Measurements from ENCODE around the gene KCNJ11.
"Not testable (repeated sequence)": the region's sequence is repeated elsewhere in the genome, so short reads cannot be mapped to it uniquely, and the experiment has no call there.

KCNJ11 gene

GRCh38 chr11:17428925-17429324, 40.5 kb upstream of the KCNJ11 start:
- no peak overlapping the region for H3K9ac ChIP-seq (ENCODE audit: low read length)
- H2AFZ ChIP-seq (ENCODE audit: low read depth, low read length, severe bottlenecking) = no peak overlapping the region
- no peaks in the 10 kb centered on the region for H3K9me3 ChIP-seq (ENCODE audit: insufficient read depth, low read length)
- H3F3A ChIP-seq (ENCODE audit: insufficient read depth) = no peaks in the 10 kb centered on the region
- H3K36me3 ChIP-seq (ENCODE audit: low read length) = no peaks in the 10 kb centered on the region
- no peak overlapping the region for H3K4me3 ChIP-seq (ENCODE audit: insufficient read depth, low read length, poor library complexity, severe bottlenecking)
- no peaks in the 10 kb centered on the region for H3K9me2 ChIP-seq (replicated peaks; ENCODE audit: insufficient read depth, low read length)
- no peak overlapping the region for H3K4me2 ChIP-seq (ENCODE audit: low read depth, low read length, poor library complexity, severe bottlenecking)
- no peak overlapping the region for H3K27ac ChIP-seq (ENCODE audit: low read depth, low read length)
- TF ChIP-seq CTCF (IDR thresholded peaks at IDR 0.05; ENCODE audit: insufficient read depth, low read length, poor library complexity, severe bottlenecking) (no peak), EZH2phosphoT487 (conservative IDR thresholded peaks at IDR 0.05; ENCODE audit: low read length) (no peak)
- no peaks in the 10 kb centered on the region for H3K27me3 ChIP-seq (ENCODE audit: low read length)
- no peaks in the 10 kb centered on the region for H4K20me1 ChIP-seq (ENCODE audit: low read depth, low read length)
- no peaks in the 10 kb centered on the region for H3K79me2 ChIP-seq (ENCODE audit: insufficient read depth, low read length)

GRCh38 chr11:17428261-17428660, 39.8 kb upstream of the KCNJ11 start:
- no peaks in the 10 kb centered on the region for H3K9me3 ChIP-seq (ENCODE audit: insufficient read depth, low read length)
- no peak overlapping the region for H3K4me3 ChIP-seq (ENCODE audit: insufficient read depth, low read length, poor library complexity, severe bottlenecking)
- no peak overlapping the region for H3K27ac ChIP-seq (ENCODE audit: low read depth, low read length)
- no peak overlapping the region for H3K9ac ChIP-seq (ENCODE audit: low read length)
- no peaks in the 10 kb centered on the region for H3K27me3 ChIP-seq (ENCODE audit: low read length)
- no peaks in the 10 kb centered on the region for H3K36me3 ChIP-seq (ENCODE audit: low read length)
- H3K9me2 ChIP-seq (replicated peaks; ENCODE audit: insufficient read depth, low read length) = no peaks in the 10 kb centered on the region
- H3K4me2 ChIP-seq (ENCODE audit: low read depth, low read length, poor library complexity, severe bottlenecking) = no peak overlapping the region
- no peak overlapping the region for H2AFZ ChIP-seq (ENCODE audit: low read depth, low read length, severe bottlenecking)
- H3F3A ChIP-seq (ENCODE audit: insufficient read depth) = no peaks in the 10 kb centered on the region
- H3K79me2 ChIP-seq (ENCODE audit: insufficient read depth, low read length) = no peaks in the 10 kb centered on the region
- H4K20me1 ChIP-seq (ENCODE audit: low read depth, low read length) = no peaks in the 10 kb centered on the region
- TF ChIP-seq CTCF (IDR thresholded peaks at IDR 0.05; ENCODE audit: insufficient read depth, low read length, poor library complexity, severe bottlenecking) = no peak
- TF ChIP-seq EZH2phosphoT487 (conservative IDR thresholded peaks at IDR 0.05; ENCODE audit: low read length) = no peak

- H3F3A ChIP-seq (ENCODE audit: insufficient read depth); H4K20me1 ChIP-seq (ENCODE audit: low read depth, low read length); H3K9me3 ChIP-seq (ENCODE audit: insufficient read depth, low read length); H3K9me2 ChIP-seq (replicated peaks; ENCODE audit: insufficient read depth, low read length); H3K4me3 ChIP-seq (ENCODE audit: insufficient read depth, low read length, poor library complexity, severe bottlenecking); H3K79me2 ChIP-seq (ENCODE audit: insufficient read depth, low read length); H3K36me3 ChIP-seq (ENCODE audit: low read length); H2AFZ ChIP-seq (ENCODE audit: low read depth, low read length, severe bottlenecking); H3K4me2 ChIP-seq (ENCODE audit: low read depth, low read length, poor library complexity, severe bottlenecking); H3K27ac ChIP-seq (ENCODE audit: low read depth, low read length); H3K27me3 ChIP-seq (ENCODE audit: low read length); H3K9ac ChIP-seq (ENCODE audit: low read length): not testable (repeated sequence)
Observed at GRCh38 chr11:17426233-17426632, 37.8 kb upstream of the KCNJ11 start.

- Histone ChIP-seq H3K4me3 (ENCODE audit: insufficient read depth, low read length, poor library complexity, severe bottlenecking) (no peak overlapping the region), H3K9ac (ENCODE audit: low read length) (no peak overlapping the region), H3K9me2 (replicated peaks; ENCODE audit: insufficient read depth, low read length) (no peaks in the 10 kb centered on the region), H4K20me1 (ENCODE audit: low read depth, low read length) (no peaks in the 10 kb centered on the region), H2AFZ (ENCODE audit: low read depth, low read length, severe bottlenecking) (no peak overlapping the region), H3K79me2 (ENCODE audit: insufficient read depth, low read length) (no peaks in the 10 kb centered on the region), H3F3A (ENCODE audit: insufficient read depth) (no peaks in the 10 kb centered on the region), H3K27ac (ENCODE audit: low read depth, low read length) (no peak overlapping the region), H3K36me3 (ENCODE audit: low read length) (no peaks in the 10 kb centered on the region), H3K9me3 (ENCODE audit: insufficient read depth, low read length) (no peaks in the 10 kb centered on the region), H3K27me3 (ENCODE audit: low read length) (no peaks in the 10 kb centered on the region; the same call in 1 of the 2 replicates), H3K4me2 (ENCODE audit: low read depth, low read length, poor library complexity, severe bottlenecking) (no peak overlapping the region)
- TF ChIP-seq CTCF (IDR thresholded peaks at IDR 0.05; ENCODE audit: insufficient read depth, low read length, poor library complexity, severe bottlenecking) = no peak
- TF ChIP-seq EZH2phosphoT487 (conservative IDR thresholded peaks at IDR 0.05; ENCODE audit: low read length) = no peak
Observed at GRCh38 chr11:17423533-17424310, 35.3 kb upstream of the KCNJ11 start.
